HG02588 (cell line): ENCODE measurements around the gene KRTAP10-7.
"Not testable (repeated sequence)": the region's sequence is repeated elsewhere in the genome, so short reads cannot be mapped to it uniquely, and the experiment has no call there.

Experiments used
- ATAC-seq: cut with Tn5 transposase; IDR thresholded peaks from one replicate; pipeline ENCODE4 v1.9.1; 2021; ENCODE audit warnings: mild to moderate bottlenecking, moderate library complexity; ENCODE audit not compliant: unreplicated experiment

Gene KRTAP10-7

GRCh38 chr21:44590311-44590721, 10.1 kb upstream of the KRTAP10-7 start:
- no peak for ATAC-seq

GRCh38 chr21:44590897-44591800, 9.2 kb upstream of the KRTAP10-7 start:
- not testable (repeated sequence) for ATAC-seq

- ATAC-seq: not testable (repeated sequence)
Measured at GRCh38 chr21:44591801-44592130, 8.6 kb upstream of the KRTAP10-7 start.

DNA sequence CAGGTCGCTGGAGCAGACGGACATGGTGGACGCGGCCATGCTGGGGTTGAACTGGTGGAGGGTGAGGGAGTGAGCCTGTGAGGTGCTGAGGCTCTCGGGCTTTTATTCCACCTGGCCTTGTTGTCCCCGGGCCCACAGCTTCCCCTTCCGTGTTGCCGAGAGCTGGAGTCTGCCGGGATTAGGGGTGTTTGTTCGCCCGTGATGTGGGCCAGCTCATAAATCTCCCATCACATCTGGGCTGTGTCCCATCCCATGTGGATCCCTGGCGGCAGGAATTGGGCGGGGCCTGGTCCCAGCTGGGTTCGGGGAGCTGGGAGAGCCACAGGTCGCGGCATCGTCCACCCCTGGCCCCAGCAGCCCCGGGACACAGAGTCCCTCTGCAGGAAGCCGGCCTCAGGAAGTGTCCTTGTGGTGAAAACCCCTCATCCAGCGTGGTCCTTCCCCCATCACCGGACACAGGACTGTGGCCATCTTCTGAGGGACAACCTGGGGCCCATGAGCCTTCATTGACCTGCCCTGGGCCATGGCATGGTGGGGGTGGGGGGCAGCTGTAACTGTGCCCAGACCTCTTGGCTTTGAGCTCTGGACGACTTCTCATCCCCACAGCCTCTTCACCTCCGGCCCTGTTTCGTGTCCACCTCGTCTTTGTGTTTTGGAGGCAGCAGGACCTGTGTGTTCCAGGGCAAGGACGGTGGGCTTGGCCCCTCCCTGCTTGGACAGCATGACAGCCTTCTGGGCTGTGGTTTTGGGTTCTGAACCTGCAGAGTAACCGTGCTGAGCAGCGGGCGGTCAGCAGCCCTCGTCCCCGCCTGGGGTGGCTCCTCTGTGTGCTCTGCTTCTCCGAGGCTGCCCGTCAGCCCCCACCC, 7.7 kb upstream of the KRTAP10-7 start, which contains the start of gene KRTAP10-6:
TSS of gene KRTAP10-6 (minus strand) at position 60 of the 866 bp plus-strand sequence. CDS start at position 39, 21 bp downstream.
- no peak for ATAC-seq

DNA sequence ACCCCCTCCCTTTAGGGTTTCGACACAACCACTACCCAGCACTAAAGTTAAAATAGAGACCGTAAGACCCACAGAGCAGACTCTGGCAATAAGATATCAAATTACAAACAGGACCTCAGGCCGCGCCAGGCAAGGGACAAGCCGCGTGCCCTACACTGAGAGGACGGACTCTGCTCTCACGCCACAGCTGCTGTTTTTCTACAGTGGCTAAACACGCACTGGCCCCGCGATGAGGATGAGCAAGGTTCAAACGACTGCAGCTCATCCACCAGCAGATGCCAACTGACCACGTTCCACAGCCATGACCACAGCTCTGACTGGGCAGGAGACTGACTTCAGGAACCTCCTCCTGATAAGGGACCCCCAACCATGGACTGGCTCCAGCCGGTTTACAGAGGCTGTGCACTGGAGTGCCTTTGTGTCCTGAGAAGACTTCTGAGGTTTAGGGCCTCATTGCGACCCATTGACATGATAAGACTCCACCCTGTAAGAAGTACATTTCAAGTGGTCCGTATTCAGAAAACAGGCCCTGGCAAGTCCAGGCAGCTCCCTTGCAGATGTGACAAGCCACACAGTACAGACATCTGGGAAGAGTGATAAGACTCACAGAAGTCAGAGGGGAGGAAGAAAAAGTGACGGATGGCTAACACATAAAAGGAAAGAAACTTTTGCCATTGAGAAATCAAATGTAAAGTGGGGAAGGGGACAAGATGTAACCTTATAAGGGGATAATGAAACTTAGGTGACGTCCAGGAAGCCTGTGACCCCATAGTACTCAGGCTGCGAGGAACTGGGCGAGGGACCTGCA, 6.6 kb upstream of the KRTAP10-7 start:
- ATAC-seq: no peak

GRCh38 chr21:44594406-44594916, 5.9 kb upstream of the KRTAP10-7 start:
- no peak for ATAC-seq

DNA sequence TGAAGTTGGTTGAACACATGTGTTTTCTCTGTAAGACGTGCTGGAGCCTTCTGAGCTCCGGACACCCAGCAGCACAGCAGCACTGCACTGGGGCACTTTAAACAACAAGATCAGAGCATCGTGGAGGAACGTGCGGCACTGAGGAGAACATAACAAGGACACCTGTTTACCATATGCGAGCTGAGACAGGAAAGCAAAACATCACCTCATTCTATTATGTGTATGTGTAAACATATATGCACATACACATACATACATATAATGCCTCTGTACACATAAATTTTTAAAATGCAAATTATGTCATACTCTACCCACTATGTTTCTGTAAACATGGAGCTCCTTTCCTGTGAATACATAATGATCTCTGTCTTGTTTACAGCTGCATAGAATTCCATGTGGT, 4.9 kb upstream of the KRTAP10-7 start:
- ATAC-seq: no peak

- ATAC-seq: no peak
Measured at GRCh38 chr21:44596068-44596725, 4.2 kb upstream of the KRTAP10-7 start.

DNA sequence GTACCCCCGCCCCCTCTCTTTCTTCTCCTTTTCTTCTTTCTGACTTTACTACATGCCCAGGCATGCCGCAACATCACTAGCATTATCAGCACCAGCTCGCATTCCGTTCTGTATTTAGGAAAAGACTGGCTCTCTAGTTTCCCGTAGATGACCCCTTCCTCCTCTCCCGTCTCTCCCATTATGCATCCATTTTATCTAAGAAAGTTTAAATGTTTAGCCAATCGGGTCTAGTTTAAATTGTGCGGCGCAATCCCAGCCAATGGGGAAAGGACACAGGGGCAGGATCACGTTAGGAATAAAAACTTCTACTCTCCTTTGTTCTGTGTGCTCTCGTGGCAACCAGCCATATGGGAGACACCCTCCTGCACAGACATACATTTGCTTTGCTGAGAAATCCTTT, 2.3 kb upstream of the KRTAP10-7 start:
- ATAC-seq: no peak

DNA sequence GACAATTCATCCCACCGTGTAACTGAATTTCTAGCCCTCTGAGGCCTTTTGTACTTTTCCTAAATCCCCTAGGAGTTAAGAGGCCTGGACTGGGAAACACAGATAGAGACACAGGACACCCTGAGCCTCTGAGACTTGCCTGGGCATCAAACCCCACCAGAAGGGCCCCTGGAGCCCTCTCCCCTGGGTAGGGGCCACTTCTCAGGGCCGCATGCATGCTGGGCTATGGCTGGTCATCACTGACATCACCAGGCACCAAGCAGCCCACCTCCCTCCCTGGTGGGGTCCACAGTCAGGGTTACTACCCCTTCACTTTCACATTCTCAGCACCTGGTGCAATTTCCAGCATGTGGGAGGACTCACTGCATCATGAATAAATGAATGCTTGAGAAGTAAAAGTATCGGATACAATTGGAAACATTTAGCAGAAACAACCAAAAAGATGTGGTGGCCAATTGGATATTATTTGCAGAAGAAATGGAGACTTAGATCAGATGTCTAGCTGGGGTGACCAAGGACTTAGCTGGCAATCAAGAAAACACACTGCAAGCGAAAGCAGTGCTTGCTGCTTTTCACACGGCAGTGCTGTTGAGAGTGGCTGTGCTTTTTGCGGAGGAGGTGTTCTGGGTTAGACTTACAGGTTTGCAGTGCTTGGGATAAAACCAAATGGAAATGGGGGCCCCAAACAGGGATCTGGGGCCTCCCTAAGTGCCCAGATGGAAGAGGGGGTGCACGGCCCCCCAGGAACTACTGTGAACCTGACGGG, 950 bp upstream of the KRTAP10-7 start:
- no peak for ATAC-seq

DNA sequence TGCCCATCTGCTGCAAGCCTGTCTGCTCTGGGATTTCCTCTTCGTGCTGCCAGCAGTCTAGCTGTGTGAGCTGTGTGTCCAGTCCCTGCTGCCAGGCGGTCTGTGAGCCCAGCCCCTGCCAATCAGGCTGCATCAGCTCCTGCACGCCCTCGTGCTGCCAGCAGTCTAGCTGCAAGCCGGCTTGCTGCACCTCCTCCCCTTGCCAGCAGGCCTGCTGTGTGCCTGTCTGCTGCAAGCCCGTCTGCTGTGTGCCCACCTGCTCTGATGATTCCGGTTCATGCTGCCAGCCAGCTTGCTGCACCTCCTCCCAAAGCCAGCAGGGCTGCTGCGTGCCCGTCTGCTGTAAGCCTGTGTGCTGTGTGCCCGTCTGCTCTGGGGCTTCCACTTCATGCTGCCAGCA, 694 bp downstream of the KRTAP10-7 start:
- not testable (repeated sequence) for ATAC-seq

DNA sequence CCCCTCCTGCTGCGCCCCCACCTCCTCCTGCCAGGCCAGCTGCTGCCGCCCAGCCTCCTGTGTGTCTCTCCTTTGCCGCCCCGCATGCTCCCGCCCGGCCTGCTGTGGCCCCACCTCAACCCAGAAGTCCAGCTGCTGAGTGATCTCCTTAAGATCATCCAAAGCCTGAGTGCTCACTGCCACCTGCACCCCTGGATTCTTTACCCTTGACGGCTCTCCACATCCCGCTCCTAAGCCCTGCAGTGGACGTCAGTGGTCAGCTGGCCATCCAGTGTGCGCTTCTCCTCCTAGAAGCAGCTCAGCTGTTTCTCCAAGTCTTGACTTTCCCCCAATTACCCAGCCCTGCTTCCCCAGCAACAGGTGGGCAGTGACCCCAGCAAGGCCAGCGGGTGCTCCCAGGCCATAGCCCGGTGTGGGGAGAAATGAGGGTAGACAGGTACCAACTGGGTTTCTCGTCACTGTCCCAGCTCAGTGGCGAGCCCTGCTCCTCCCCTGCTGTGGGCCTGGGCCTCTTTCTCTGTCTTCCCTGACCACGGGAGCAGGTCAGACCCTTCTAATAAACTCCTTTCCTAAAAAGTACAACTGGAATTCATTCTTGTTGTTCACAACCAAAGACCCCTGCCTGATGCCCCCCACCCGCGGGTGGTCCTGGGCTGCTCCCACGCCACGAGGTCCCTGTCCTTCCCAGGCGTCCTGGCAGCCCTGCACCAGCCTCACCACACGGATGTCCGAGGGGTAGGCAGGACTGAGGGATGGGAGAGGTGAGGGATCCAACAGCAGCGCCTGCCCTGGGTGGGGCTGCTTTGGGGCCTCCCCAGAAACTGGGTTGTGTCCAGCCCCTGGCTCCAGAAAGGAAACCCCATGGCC, 1.4 kb downstream of the KRTAP10-7 start:
- ATAC-seq: no peak

DNA sequence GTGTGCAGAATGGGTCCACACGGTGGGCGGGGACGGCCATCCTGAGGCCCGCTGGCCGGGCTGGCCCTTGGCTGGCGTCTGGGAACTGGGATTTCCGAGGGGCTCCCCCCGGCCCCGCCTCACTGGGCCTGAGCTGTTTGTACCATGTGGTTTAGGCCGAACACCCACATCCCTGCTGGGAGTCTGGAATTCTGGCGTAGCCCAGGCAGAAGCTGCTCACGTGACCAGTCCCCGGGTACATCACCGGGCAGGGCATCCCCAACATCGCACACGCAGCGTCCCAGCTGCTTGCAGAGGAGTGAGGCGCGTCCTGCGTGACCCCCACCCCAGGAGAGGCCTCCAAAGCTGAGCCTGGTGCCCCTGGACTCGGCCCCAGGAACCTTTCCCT, 2.1 kb downstream of the KRTAP10-7 start:
- ATAC-seq: no peak

- no peak for ATAC-seq
Measured at GRCh38 chr21:44603109-44603875, 2.9 kb downstream of the KRTAP10-7 start.

DNA sequence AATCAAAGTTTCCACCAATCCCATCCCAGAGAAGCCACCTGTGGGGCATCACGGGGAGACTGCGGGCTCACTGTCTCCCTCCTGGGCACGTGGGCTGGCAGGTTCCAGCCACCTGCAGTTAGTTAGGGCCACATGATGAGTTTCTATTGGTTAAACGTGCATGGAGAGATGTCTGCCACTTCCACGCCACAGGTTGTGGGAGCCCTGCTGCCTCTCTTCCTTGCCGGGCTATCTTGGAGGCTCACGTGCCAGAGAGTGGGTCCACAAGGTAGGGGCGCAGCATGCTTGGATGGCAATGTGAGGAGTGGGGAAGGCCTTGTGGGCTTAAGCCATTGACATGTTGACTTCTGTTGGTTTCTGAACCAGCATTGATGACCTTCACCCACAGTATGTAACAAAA, 3.5 kb downstream of the KRTAP10-7 start:
- ATAC-seq: no peak

- no peak for ATAC-seq
Measured at GRCh38 chr21:44606495-44606894, 6.1 kb downstream of the KRTAP10-7 start.

DNA sequence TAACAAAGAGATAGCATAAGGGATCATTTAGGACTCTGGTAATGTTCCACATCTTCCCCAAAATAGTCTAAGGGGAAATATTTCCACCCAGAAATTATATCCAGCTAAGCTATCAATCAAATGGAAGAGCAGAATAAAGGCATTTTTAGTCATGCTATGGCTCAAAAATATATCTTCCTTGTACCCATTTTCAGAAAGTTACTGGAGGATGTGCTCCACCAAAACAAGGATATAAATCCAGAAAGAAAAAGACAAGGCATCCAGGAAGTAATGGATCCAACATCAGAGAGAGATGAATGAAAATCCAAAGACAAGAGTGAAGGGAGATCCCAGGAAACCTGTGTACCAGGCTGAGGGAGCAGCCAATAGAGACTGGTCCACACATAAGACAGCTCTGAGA, 8.8 kb downstream of the KRTAP10-7 start:
- ATAC-seq: no peak
